ENCODE measurements around the gene CPNE1. TPM values are rescaled to one million over a fixed set of nuclear protein-coding genes. Genes with fewer than 3 reads are reported as not detected.

Gene CPNE1
- total and polyA plus RNA-seq, 2 of the 8 experiments (the other 6 are each of a cell fraction or from before 2014, with no cell fraction given) = 294 to 346 TPM

DNA sequence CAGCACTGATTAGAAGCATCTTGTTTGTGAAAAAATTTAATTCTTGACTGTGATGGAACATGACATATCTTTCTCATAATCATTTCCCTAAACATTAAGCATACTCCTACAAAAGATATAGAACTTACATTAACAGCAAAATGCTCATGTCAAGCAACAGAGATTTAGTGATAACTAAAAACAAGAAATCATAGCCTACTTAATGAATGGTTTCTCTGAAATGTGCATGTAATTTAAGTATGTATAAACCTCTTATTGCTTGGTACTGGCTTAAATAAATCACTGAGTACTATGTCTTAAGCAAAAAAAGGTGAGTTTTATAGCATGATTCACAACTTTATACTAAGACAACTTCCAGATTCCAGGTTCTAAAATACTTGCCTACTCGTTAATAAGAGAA is 43.8 kb upstream of the CPNE1 start:
- no peak overlapping the region for H3K27ac ChIP-seq (ENCODE audit: low read depth, low read length)
- no peak overlapping the region for H2AFZ ChIP-seq (ENCODE audit: low read length)
- H2BK20ac ChIP-seq (ENCODE audit: low read length) = no peak overlapping the region
- H2AK5ac ChIP-seq (ENCODE audit: low read depth, low read length) = no peak overlapping the region
- no peak overlapping the region for H3K4ac ChIP-seq (replicated peaks; ENCODE audit: insufficient read length, low read depth, low read length)
- no peak for DNase-seq (ENCODE audit: low read depth in 1 of 2, low spot score in 2 of 2)
- no peak overlapping the region for H3K14ac ChIP-seq (ENCODE audit: insufficient read length)
- H4K8ac ChIP-seq (ENCODE audit: extremely low read depth, insufficient read depth, low read length) = no peak overlapping the region
- H2BK12ac ChIP-seq (ENCODE audit: low read depth, low read length) = no peak overlapping the region
- H3K9me3 ChIP-seq (ENCODE audit: insufficient read depth in 2 of 2, low read depth in 1 of 2, low read length in 1 of 2) = no peaks in the 10 kb centered on the region
- ChIA-PET CTCF (ENCODE audit: partially characterized antibody) (interaction anchor here (2.0 kb wide), 1 partner anchor 8 kb away, joined by 6 read pairs; no protein-coding TSS in a partner anchor), POLR2A (ENCODE audit: partially characterized antibody) (interaction anchor here (40.1 to 45.3 kb wide), 2 partner anchors 9 to 22 kb away, joined by 2341 read pairs; partner anchors contain the start of genes NFS1, RBM39 and ROMO1)
- peaks cover 0 to 34% of the 10 kb centered on the region in 2 experiments; a peak in 2 of 4 replicates for H3K79me2 ChIP-seq (ENCODE audit: control insufficient read depth in 1 of 2, insufficient read depth in 2 of 2, low read length in 2 of 2)
- no peak for FAIRE-seq
- H3K79me1 ChIP-seq (ENCODE audit: low read depth, low read length) = no peaks in the 10 kb centered on the region
- H3K9ac ChIP-seq (replicated peaks in 1 of 4; ENCODE audit: extremely low read depth in 1 of 4, low read depth in 3 of 4, low read length in 3 of 4) = no peak overlapping the region
- H4K5ac ChIP-seq (ENCODE audit: insufficient read length, low read depth, low read length) = no peak overlapping the region
- no peak overlapping the region for H2BK120ac ChIP-seq (replicated peaks; ENCODE audit: low read depth, low read length)
- no peaks in the 10 kb centered on the region for H3K4me1 ChIP-seq (replicated peaks in 1 of 4; ENCODE audit: control insufficient read depth in 3 of 4, insufficient read depth in 4 of 4, low read length in 3 of 4)
- H3K4me3 ChIP-seq (ENCODE audit: extremely low read depth in 1 of 4, insufficient read depth in 2 of 4, low read depth in 3 of 4, low read length in 4 of 4) = no peak overlapping the region
- no peak overlapping the region for H3K18ac ChIP-seq (ENCODE audit: extremely low read depth, low read length)
- H2BK15ac ChIP-seq (ENCODE audit: low read length) = no peak overlapping the region
- H3K27me3 ChIP-seq (replicated peaks in 1 of 4; ENCODE audit: control insufficient read depth in 3 of 4, extremely low read depth in 1 of 4, insufficient read depth in 3 of 4, low read length in 3 of 4) = no peaks in the 10 kb centered on the region
- H3K56ac ChIP-seq (replicated peaks; ENCODE audit: insufficient read length, low read depth, low read length) = no peak overlapping the region
- H4K20me1 ChIP-seq (replicated peaks in 1 of 2; ENCODE audit: control insufficient read depth in 1 of 2, insufficient read depth in 2 of 2, low read length in 2 of 2) = peaks cover 6 to 8% of the 10 kb centered on the region in 2 experiments
- H2BK5ac ChIP-seq (ENCODE audit: low read depth, low read length) = no peak overlapping the region
- H3K23me2 ChIP-seq (ENCODE audit: low read depth, low read length) = no peaks in the 10 kb centered on the region
- no peak overlapping the region for H4K91ac ChIP-seq (replicated peaks; ENCODE audit: insufficient read length, low read length)
- WGBS, 2 experiments (ENCODE audit: extremely low coverage in 1 of 2, insufficient coverage in 1 of 2, insufficient read length in 1 of 2, insufficient replicate concordance in 2 of 2, low coverage in 1 of 2, low lambda C conversion rate in 2 of 2, missing lambda C conversion rate in 1 of 2) = 97% methylated on average over 1 of the region's 1 CpG; no CpG with 5 or more reads in 1 of the 2 experiments
- H3K4me2 ChIP-seq (ENCODE audit: insufficient read depth in 1 of 2, low read depth in 2 of 2, low read length in 2 of 2) = no peak overlapping the region
- H3K23ac ChIP-seq (ENCODE audit: insufficient read length) = no peak overlapping the region
- H3K36me3 ChIP-seq (ENCODE audit: control insufficient read depth in 2 of 4, insufficient read depth in 4 of 4, low read length in 3 of 4) = peaks cover 23 to 99% (median 73%) of the 10 kb centered on the region in 4 experiments
- TF ChIP-seq ZNF274 (IDR thresholded peaks at IDR 0.05; ENCODE audit: borderline replicate concordance, extremely low read depth, low read length) = no peak
- TF ChIP-seq, protein P1, sequence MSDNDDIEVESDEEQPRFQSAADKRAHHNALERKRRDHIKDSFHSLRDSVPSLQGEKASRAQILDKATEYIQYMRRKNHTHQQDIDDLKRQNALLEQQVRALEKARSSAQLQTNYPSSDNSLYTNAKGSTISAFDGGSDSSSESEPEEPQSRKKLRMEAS (IDR thresholded peaks at IDR 0.05) = no peak
- TF ChIP-seq EGR1 (IDR thresholded peaks at IDR 0.05; ENCODE audit: borderline replicate concordance, low read depth, low read length) = no peak
- TF ChIP-seq SAP30 (IDR thresholded peaks at IDR 0.05; ENCODE audit: insufficient read depth, insufficient replicate concordance, low read length) = no peak
- TF ChIP-seq, protein P2, sequence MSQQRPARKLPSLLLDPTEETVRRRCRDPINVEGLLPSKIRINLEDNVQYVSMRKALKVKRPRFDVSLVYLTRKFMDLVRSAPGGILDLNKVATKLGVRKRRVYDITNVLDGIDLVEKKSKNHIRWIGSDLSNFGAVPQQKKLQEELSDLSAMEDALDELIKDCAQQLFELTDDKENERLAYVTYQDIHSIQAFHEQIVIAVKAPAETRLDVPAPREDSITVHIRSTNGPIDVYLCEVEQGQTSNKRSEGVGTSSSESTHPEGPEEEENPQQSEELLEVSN (IDR thresholded peaks at IDR 0.05) = no peak
- no peak for TF ChIP-seq CHD1 (IDR thresholded peaks at IDR 0.05; ENCODE audit: low read depth, low read length)
- no peak for TF ChIP-seq SP2 (IDR thresholded peaks at IDR 0.05; ENCODE audit: low read length)
- TF ChIP-seq SUZ12 (IDR thresholded peaks at IDR 0.05; ENCODE audit: low read length) = no peak
- TF ChIP-seq GABPA (IDR thresholded peaks at IDR 0.05; ENCODE audit: borderline replicate concordance, insufficient read depth, low read length) = no peak
- no peak for TF ChIP-seq JUN (IDR thresholded peaks at IDR 0.05; ENCODE audit: low read depth, low read length)
